SH-SY5Y (cell line): ENCODE results near the gene RXFP2.

Experiments
- GATA2 ChIP-seq: IDR thresholded peaks from 2 replicates; pipeline ENCODE4 v1.6.1; 2011; ENCODE audit warnings: mild to moderate bottlenecking, low read depth, low read length
- GATA3 ChIP-seq: IDR thresholded peaks from 2 replicates; pipeline ENCODE4 v1.6.1; 2011; ENCODE audit warnings: low read depth, mild to moderate bottlenecking, low read length, moderate library complexity

DNA sequence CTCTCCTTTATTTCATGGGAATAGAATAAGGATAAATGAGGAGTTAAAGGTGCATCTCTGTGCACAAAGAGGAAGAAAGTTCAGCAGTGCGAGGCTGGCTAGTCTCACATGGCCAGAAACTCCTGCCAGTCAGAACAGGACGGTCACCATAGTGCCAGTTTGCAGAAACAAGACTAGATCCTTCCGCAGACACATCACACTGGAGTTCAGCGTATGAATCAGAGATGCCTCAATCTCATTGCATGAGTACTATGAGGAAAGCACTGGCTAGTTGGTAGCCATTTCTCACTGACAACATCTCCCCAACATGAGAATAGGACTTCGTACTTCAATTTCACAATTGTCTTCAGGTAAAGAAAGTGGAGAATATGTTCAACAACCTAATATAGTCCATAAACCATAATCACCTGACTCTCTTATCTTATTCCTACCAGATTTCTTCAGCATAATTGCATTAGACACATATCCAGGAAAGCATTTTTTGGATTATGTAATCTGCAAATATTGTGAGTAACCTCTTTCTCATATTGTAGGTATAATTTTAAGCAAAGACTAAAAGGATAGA is 34.9 kb downstream of the RXFP2 start:
- TF ChIP-seq GATA2, result no peak
- no peak for TF ChIP-seq GATA3
